GM12872 (cell line): Measurements from ENCODE around the gene LGALS14.

Experiments used
- CTCF ChIP-seq: IDR thresholded peaks from 3 replicates; pipeline ENCODE4 v1.5.1; 2011; ENCODE audit warnings: low read depth, mild to moderate bottlenecking, low read length, moderate library complexity; ENCODE audit not compliant: insufficient read depth

Gene LGALS14

GRCh38 chr19:39754544-39754943 is 50.3 kb downstream of the LGALS14 start:
- no peak for TF ChIP-seq CTCF

DNA sequence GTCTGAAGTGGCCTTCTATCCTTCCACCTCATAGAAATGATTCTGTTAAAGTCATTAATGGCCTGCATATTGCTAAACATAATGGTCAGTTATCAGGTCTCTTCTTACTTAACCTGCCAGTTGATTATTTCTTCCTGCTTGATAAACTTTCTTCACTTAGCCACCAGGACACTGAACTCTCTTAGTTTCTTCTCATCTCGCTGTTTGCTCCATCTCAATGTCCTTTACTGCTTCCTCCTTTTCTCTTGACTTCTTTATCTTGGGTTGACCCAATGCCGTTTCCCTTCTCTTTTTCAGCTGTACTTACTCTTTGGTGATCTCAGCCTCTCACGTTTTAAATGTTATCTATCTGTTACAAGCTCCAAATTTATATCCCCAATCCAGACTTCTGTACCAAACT is 50.7 kb downstream of the LGALS14 start:
- no peak for TF ChIP-seq CTCF
